Nephron progenitor cell (in vitro differentiated cells): ENCODE measurements around the gene USP10.

Source experiments
- DNase-seq: peaks from one replicate; pipeline ENCODE4 v3.0.0; 2021
- H3K27ac Mint-ChIP-seq: 2 replicates; pipeline ENCODE4 v1.8.0; 2021; ENCODE audit warnings: mild to moderate bottlenecking, moderate library complexity, mixed read lengths
- H3K27me3 Mint-ChIP-seq: 2 replicates; pipeline ENCODE4 v1.8.0; 2021; ENCODE audit warnings: mild to moderate bottlenecking, low read depth, mixed read lengths; ENCODE audit not compliant: poor library complexity
- H3K36me3 Mint-ChIP-seq: 2 replicates; pipeline ENCODE4 v1.8.0; 2021; ENCODE audit warnings: low read depth, mixed read lengths
- H3K4me1 Mint-ChIP-seq: 2 replicates; pipeline ENCODE4 v1.8.0; 2021; ENCODE audit warnings: mixed read lengths
- H3K4me3 Mint-ChIP-seq: 2 replicates; pipeline ENCODE4 v1.8.0; 2021; ENCODE audit warnings: mild to moderate bottlenecking, moderate library complexity, mixed read lengths
- H3K9me3 Mint-ChIP-seq: 2 replicates; pipeline ENCODE4 v1.8.0; 2021; ENCODE audit warnings: mild to moderate bottlenecking, moderate library complexity, mixed read lengths
- CTCF ChIP-seq: fragments of 200-600 bp; sonication (generic); IDR thresholded peaks from 2 replicates; pipeline ENCODE4 v1.5.0; 2021; ENCODE audit warnings: antibody characterized with exemption

USP10 gene

GRCh38 chr16:84714028-84714427 is 14.2 kb downstream of the USP10 start:
- peaks cover 4% of the 10 kb centered on the region for H3K27me3 Mint-ChIP-seq
- no peak for TF ChIP-seq CTCF
- H3K4me3 Mint-ChIP-seq, result no peak overlapping the region
- peaks cover 29% of the 10 kb centered on the region for H3K36me3 Mint-ChIP-seq
- peaks cover 74% of the 10 kb centered on the region for H3K4me1 Mint-ChIP-seq
- no peaks in the 10 kb centered on the region for H3K9me3 Mint-ChIP-seq
- DNase-seq, result no peak
- peak overlapping the region; percentile 71 for H3K27ac Mint-ChIP-seq

GRCh38 chr16:84715424-84715823 is 15.6 kb downstream of the USP10 start:
- H3K4me3 Mint-ChIP-seq, result no peak overlapping the region
- H3K27ac Mint-ChIP-seq, result peak overlapping the region; percentile 83
- no peak for TF ChIP-seq CTCF
- peaks cover 60% of the 10 kb centered on the region for H3K4me1 Mint-ChIP-seq
- peaks cover 4% of the 10 kb centered on the region for H3K27me3 Mint-ChIP-seq
- H3K36me3 Mint-ChIP-seq, result peaks cover 37% of the 10 kb centered on the region
- no peak for DNase-seq
- H3K9me3 Mint-ChIP-seq, result peaks cover 3% of the 10 kb centered on the region

GRCh38 chr16:84715854-84716253 is 16.1 kb downstream of the USP10 start:
- H3K27me3 Mint-ChIP-seq, result peaks cover 4% of the 10 kb centered on the region
- no peak for DNase-seq
- peaks cover 3% of the 10 kb centered on the region for H3K9me3 Mint-ChIP-seq
- H3K4me1 Mint-ChIP-seq, result peaks cover 56% of the 10 kb centered on the region
- H3K4me3 Mint-ChIP-seq, result no peak overlapping the region
- peaks cover 40% of the 10 kb centered on the region for H3K36me3 Mint-ChIP-seq
- no peak for TF ChIP-seq CTCF
- peak overlapping the region; percentile 83 for H3K27ac Mint-ChIP-seq

GRCh38 chr16:84716740-84717139 is 16.9 kb downstream of the USP10 start:
- H3K4me1 Mint-ChIP-seq, result peaks cover 47% of the 10 kb centered on the region
- no peak for DNase-seq
- peaks cover 48% of the 10 kb centered on the region for H3K36me3 Mint-ChIP-seq
- H3K27ac Mint-ChIP-seq, result no peak overlapping the region
- H3K9me3 Mint-ChIP-seq, result peaks cover 3% of the 10 kb centered on the region
- no peak overlapping the region for H3K4me3 Mint-ChIP-seq
- H3K27me3 Mint-ChIP-seq, result peaks cover 4% of the 10 kb centered on the region
- TF ChIP-seq CTCF, result no peak

GRCh38 chr16:84717484-84717883 is 17.7 kb downstream of the USP10 start:
- H3K27ac Mint-ChIP-seq, result peak overlapping the region; percentile 1
- no peak overlapping the region for H3K4me3 Mint-ChIP-seq
- H3K4me1 Mint-ChIP-seq, result peaks cover 47% of the 10 kb centered on the region
- no peak for DNase-seq
- H3K27me3 Mint-ChIP-seq, result peaks cover 4% of the 10 kb centered on the region
- H3K36me3 Mint-ChIP-seq, result peaks cover 55% of the 10 kb centered on the region
- peaks cover 3% of the 10 kb centered on the region for H3K9me3 Mint-ChIP-seq
- TF ChIP-seq CTCF, result no peak

- Mint-ChIP-seq H3K4me3 (no peak overlapping the region), H3K27ac (no peak overlapping the region), H3K4me1 (peaks cover 47% of the 10 kb centered on the region), H3K9me3 (peaks cover 3% of the 10 kb centered on the region), H3K27me3 (peaks cover 4% of the 10 kb centered on the region), H3K36me3 (peaks cover 53% of the 10 kb centered on the region)
- TF ChIP-seq CTCF, result no peak
- no peak for DNase-seq
Observed at GRCh38 chr16:84720177-84720579, 20.4 kb downstream of the USP10 start.
